Liver (tissue), 9 donors: ENCODE results near the gene GP1BB. TPM values are rescaled to one million over a fixed set of nuclear protein-coding genes. Genes with fewer than 3 reads are reported as not detected.
"Not testable (repeated sequence)": the region's sequence is repeated elsewhere in the genome, so short reads cannot be mapped to it uniquely, and the experiment has no call there.

Source experiments
- DNase-seq: peaks from one replicate; pipeline ENCODE4 v3.0.0-alpha.2; 2017; ENCODE audit warnings: low spot score
- H3K27ac ChIP-seq, 2 donors: one replicate each; pipeline ENCODE4 v1.7.0; 2013; ENCODE audit warnings: inconsistent platforms in 2 of 2, low read length in 2 of 2, control low read depth in 1 of 2, low read depth in 1 of 2, mild to moderate bottlenecking in 1 of 2
- H3K27me3 ChIP-seq, 4 donors: one replicate each; pipeline versions ENCODE4 v1.6.1 to v1.7.0; 2013; ENCODE audit warnings: low read length in 3 of 4, inconsistent platforms in 1 of 4, mild to moderate bottlenecking in 1 of 4, moderate library complexity in 1 of 4; ENCODE audit not compliant: control insufficient read depth in 4 of 4, insufficient read depth in 4 of 4
- H3K36me3 ChIP-seq, 4 donors: one replicate each; pipeline versions ENCODE4 v1.6.1 to v1.7.0; 2013; ENCODE audit warnings: low read length in 3 of 4, mild to moderate bottlenecking in 3 of 4, low read depth in 1 of 4, moderate library complexity in 1 of 4; ENCODE audit not compliant: control insufficient read depth in 4 of 4, insufficient read depth in 3 of 4
- H3K4me1 ChIP-seq, 4 donors: one replicate each; pipeline versions ENCODE4 v1.6.1 to v1.7.0; 2013; ENCODE audit warnings: low read length in 3 of 4, mild to moderate bottlenecking in 3 of 4, moderate library complexity in 1 of 4; ENCODE audit not compliant: control insufficient read depth in 4 of 4, insufficient read depth in 4 of 4
- H3K4me3 ChIP-seq, 3 donors: one replicate each; pipeline versions ENCODE4 v1.6.1 to v1.7.0; 2013; ENCODE audit warnings: low read length in 3 of 3, control low read depth in 1 of 3, low read depth in 1 of 3, mild to moderate bottlenecking in 1 of 3
- H3K9ac ChIP-seq, 2 donors: one replicate each; pipeline ENCODE4 v1.7.0; 2013; ENCODE audit warnings: low read length in 2 of 2, mild to moderate bottlenecking in 2 of 2, moderate library complexity in 2 of 2, control low read depth in 1 of 2, low read depth in 1 of 2
- H3K9me3 ChIP-seq, 4 donors: one replicate each; pipeline versions ENCODE4 v1.6.1 to v1.7.0; 2013; ENCODE audit warnings: low read length in 3 of 4; ENCODE audit not compliant: control insufficient read depth in 4 of 4
- ATF3 ChIP-seq: IDR thresholded peaks from 2 replicates; pipeline ENCODE4 v1.6.1; 2016; ENCODE audit warnings: antibody characterized with exemption
- CTCF ChIP-seq: fragments of 150-350 bp; IDR thresholded peaks from 2 replicates; pipeline ENCODE4 v1.5.1; 2017; ENCODE audit warnings: improper control_type of control experiment, low read depth, low read length; ENCODE audit not compliant: missing input control
- EGR1 ChIP-seq, 2 donors: IDR thresholded peaks; 2 replicates each; pipeline ENCODE4 v1.6.1; 2016 to 2018; ENCODE audit warnings: antibody characterized with exemption in 2 of 2, low read depth in 2 of 2
- FOXA1 ChIP-seq: IDR thresholded peaks from 2 replicates; pipeline ENCODE4 v1.6.1; 2016; ENCODE audit warnings: antibody characterized with exemption
- GABPA ChIP-seq, 2 donors: IDR thresholded peaks in 1 of 2; conservative IDR thresholded peaks in 1 of 2; 2 replicates each; pipeline ENCODE4 v1.6.1; 2016; ENCODE audit warnings: antibody characterized with exemption in 2 of 2, mild to moderate bottlenecking in 1 of 2, moderate library complexity in 1 of 2
- HNF4A ChIP-seq, 2 donors: conservative IDR thresholded peaks; 2 replicates each; pipeline ENCODE4 v1.6.1; 2016; ENCODE audit warnings: antibody characterized with exemption in 2 of 2, mild to moderate bottlenecking in 2 of 2
- MAX ChIP-seq: IDR thresholded peaks from 2 replicates; pipeline ENCODE4 v1.6.1; 2016; ENCODE audit warnings: antibody characterized with exemption
- RAD21 ChIP-seq, 2 donors: IDR thresholded peaks; 2 replicates each; pipeline ENCODE4 v1.6.1; 2016; ENCODE audit warnings: antibody characterized with exemption in 2 of 2, mild to moderate bottlenecking in 2 of 2
- REST ChIP-seq: IDR thresholded peaks from 2 replicates; pipeline ENCODE4 v1.6.1; 2016; ENCODE audit warnings: antibody characterized with exemption, mild to moderate bottlenecking
- RXRA ChIP-seq, 2 donors: IDR thresholded peaks; 2 replicates each; pipeline ENCODE4 v1.6.1; 2017 to 2018; ENCODE audit warnings: antibody characterized with exemption in 2 of 2, mild to moderate bottlenecking in 1 of 2
- SP1 ChIP-seq: IDR thresholded peaks from 2 replicates; pipeline ENCODE4 v1.6.1; 2018; ENCODE audit warnings: antibody characterized with exemption, mild to moderate bottlenecking
- TAF1 ChIP-seq: conservative IDR thresholded peaks from 2 replicates; pipeline ENCODE4 v1.6.1; 2016; ENCODE audit warnings: antibody characterized with exemption, mild to moderate bottlenecking
- YY1 ChIP-seq: IDR thresholded peaks from 2 replicates; pipeline ENCODE4 v1.6.1; 2016; ENCODE audit warnings: antibody characterized with exemption, mild to moderate bottlenecking
- ZBTB33 ChIP-seq: IDR thresholded peaks from 2 replicates; pipeline ENCODE4 v1.6.1; 2016; ENCODE audit warnings: antibody characterized with exemption
- WGBS: extraction: QIAGEN DNeasy Blood & Tissue Kit; methylation state at CpG from one replicate; pipeline ENCODE4 v1.1.7; 2013; 5-methylcytosine and 5-hydroxymethylcytosine counted together
- polyA plus RNA-seq, 2 donors: library from polyadenylated mRNA; stranded (reverse) in 1 of 2; unstranded in 1 of 2; fragments of 200-250 nt in 1 of 2; fragments of >200 nt in 1 of 2; fragmentation: Nextera tagmentation in 1 of 2; extraction: Ambion mirVana in 1 of 2; gene quantifications; one replicate each; pipeline versions ENCODE4 v1.2.1 to v1.2.3, GENCODE V29; 2013 to 2015
- total RNA-seq, 2 donors: library from RNA; depleted of rRNA; stranded (reverse); fragments of >200 nt; gene quantifications; one replicate each; pipeline ENCODE4 v1.2.3, GENCODE V29; 2014
- donor health status: healthy.
- donor health status: healthy.
- donor health status: healthy.
- donor health status: healthy.
- donor health status: healthy.

The GP1BB gene
- total and polyA plus RNA-seq, 4 donors, result 0.38 to 5.7 (median 0.51) TPM; not detected in 1

- Histone ChIP-seq H3K4me3 (no peak overlapping the region), H3K4me1 (no peaks in the 10 kb centered on the region), H3K36me3 (no peaks in the 10 kb centered on the region), H3K9me3 (no peaks in the 10 kb centered on the region), H3K9ac (no peak overlapping the region), H3K27ac (no peak overlapping the region), H3K27me3 (peaks cover 0 to 4% (median 0%) of the 10 kb centered on the region in 4 donors)
- TF ChIP-seq REST (no peak), GABPA (IDR thresholded peaks at IDR 0.05 in 1 of 2, conservative IDR thresholded peaks at IDR 0.05 in 1 of 2) (no peak), ATF3 (no peak), EGR1 (IDR thresholded peaks at IDR 0.05; ENCODE audit: low read depth in 2 of 2) (no peak), SP1 (no peak), ZBTB33 (no peak), MAX (no peak), CTCF (no peak), HNF4A (conservative IDR thresholded peaks at IDR 0.05) (no peak), RAD21 (IDR thresholded peaks at IDR 0.05) (no peak), TAF1 (no peak)
- no peak for DNase-seq
- WGBS, result 93% methylated on average over 13 of the region's 13 CpGs
Observed at GRCh38 chr22:19694696-19695095, 28.6 kb upstream of the GP1BB start.

GRCh38 chr22:19696504-19697276 lies 26.6 kb upstream of the GP1BB start:
- Histone ChIP-seq H3K36me3 (no peaks in the 10 kb centered on the region), H3K4me3 (no peak overlapping the region), H3K4me1 (no peaks in the 10 kb centered on the region), H3K9ac (no peak overlapping the region), H3K27ac (no peak overlapping the region), H3K9me3 (no peaks in the 10 kb centered on the region), H3K27me3 (peaks cover 0 to 4% (median 0%) of the 10 kb centered on the region in 4 donors)
- WGBS, result 89% methylated on average over 2 of the region's 2 CpGs
- DNase-seq, result no peak
- no peak for TF ChIP-seq RXRA (IDR thresholded peaks at IDR 0.05)
- TF ChIP-seq REST, result no peak
- no peak for TF ChIP-seq HNF4A (conservative IDR thresholded peaks at IDR 0.05)
- TF ChIP-seq FOXA1, result no peak
- TF ChIP-seq EGR1 (IDR thresholded peaks at IDR 0.05; ENCODE audit: low read depth in 2 of 2), result no peak
- no peak for TF ChIP-seq YY1

GRCh38 chr22:19697871-19698270 lies 25.5 kb upstream of the GP1BB start:
- 90% methylated on average over 1 of the region's 1 CpG for WGBS

More at GRCh38 chr22:19697871-19698270, 25.5 kb upstream of the GP1BB start:
- H3K9ac ChIP-seq, DNase-seq, H3K4me1 ChIP-seq, H3K27ac ChIP-seq, H3K4me3 ChIP-seq, H3K27me3 ChIP-seq, H3K36me3 ChIP-seq, H3K9me3 ChIP-seq: not testable (repeated sequence)
